Measurements from ENCODE around the gene CD79B. TPM values are rescaled to one million over a fixed set of nuclear protein-coding genes. Genes with fewer than 3 reads are reported as not detected.

The CD79B gene
- 0.16 TPM in 1 of 5 replicates, not detected in the others for total RNA-seq (2022; extraction: Qiagen RNA extraction; ENCODE audit: low read depth)

DNA sequence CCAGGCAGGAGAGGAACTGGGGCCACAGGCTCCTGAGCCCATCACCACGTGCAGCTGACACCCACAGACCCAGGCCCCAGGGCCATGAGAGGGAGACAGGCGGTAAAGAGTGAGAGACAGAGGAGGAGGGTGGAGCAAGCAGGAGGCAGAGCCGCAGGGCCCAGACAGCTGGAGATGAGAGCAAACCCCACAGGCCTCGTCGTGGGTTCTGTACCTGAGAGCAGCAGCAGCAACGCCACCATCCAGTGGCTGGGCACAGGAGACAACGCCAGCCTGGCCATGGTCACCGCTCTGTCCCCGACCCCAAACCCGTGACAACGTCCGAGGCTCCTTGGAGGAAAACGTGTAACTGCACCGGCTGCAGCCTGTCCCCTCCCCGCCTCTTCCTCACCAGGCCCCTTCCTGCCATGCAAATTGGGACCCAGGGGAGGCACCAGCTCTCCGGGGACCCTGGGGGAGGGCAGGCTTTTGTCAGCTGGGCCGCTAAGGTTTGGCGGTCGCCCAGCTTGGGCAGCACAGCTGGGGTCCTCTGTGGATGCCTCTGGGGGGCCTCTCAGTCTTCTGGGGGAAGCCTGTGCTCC, at the start of gene CD79B:
TSS of gene CD79B (minus strand) at position 351 of the 581 bp plus-strand sequence. CDS start at position 281, 70 bp downstream.

DNA sequence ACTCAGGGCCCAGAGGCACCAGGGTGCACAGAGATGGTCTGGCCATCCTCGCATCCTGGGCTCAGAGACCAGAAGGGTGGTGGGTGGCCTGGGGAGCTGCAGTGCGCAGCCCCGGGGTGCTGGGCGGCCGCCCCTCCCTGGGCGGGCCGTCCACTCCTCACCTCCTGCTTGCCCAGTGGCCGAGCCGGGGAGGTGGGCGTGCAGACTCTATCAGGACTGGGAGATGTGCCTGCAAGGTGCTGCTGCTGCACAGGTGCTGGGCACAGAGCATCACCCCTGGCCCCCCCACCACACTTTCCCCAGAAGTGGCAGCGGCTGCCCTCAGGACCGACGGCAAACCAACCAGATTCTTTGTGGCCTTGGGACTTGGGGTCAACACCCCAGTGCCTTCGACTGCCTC, 40.7 kb upstream of the CD79B start, which contains the start of gene SCN4A:
TSS of gene SCN4A (minus strand) at position 123 of the 400 bp plus-strand sequence. CDS start at position 46, 77 bp downstream.

DNA sequence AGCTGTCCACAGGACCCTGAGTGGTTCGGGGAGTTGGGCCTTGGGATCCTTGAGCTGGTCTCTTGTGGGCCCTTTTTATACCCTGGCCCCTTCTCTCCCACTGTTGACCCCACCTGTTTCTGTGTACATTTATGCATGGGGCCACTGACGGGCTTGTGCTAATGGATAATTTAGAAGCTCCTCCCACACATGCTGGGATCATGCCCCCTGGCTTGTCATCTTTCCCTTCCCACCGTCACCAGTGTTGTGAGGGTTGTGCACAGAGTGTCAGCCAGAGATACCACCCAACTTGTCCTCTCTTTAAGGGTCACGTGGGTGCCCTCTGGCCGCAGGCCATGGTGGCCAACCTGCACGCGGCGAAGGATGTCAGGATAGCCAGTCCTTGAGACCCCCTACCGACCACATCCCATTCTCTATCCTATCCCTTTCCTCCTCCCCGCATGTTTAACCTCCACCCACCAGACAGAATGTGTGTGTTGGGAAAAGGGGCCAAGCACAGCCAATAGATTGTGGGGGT, 13.3 kb downstream of the CD79B start, which contains the start of gene GH1:
TSS of gene GH1 (minus strand) at position 51 of the 517 bp plus-strand sequence. CDS start 63 bp downstream, outside the sequence.

DNA sequence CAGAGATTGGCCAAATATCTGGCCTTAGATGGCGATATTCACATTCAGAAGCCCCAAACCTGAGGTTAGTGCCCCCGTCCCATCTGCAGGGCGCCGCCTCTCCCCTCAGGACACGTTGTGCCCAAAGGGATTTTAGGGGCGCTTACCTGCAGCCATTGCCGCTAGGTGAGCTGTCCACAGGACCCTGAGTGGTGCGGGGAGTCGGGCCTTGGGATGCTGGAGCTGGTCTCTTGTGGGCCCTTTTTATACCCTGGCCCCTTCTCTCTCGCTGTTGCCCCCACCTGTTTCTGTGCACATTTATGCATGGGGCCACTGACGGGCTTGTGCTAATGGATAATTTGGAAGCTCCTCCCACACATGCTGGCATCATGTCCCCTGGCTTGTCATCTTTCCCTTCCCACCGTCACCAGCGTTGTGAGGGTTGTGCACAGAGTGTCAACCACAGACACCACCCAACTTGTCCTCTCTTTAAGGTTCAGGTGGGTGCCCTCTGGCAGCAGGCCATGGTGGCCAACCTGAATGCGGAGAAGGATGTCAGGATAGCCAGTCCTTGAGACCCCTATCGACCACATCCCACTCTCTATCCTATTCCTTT, 21.0 kb downstream of the CD79B start, which contains the start of gene CSHL1:
TSS of gene CSHL1 (minus strand) at position 218 of the 595 bp plus-strand sequence. CDS start at position 156, 62 bp downstream.

DNA sequence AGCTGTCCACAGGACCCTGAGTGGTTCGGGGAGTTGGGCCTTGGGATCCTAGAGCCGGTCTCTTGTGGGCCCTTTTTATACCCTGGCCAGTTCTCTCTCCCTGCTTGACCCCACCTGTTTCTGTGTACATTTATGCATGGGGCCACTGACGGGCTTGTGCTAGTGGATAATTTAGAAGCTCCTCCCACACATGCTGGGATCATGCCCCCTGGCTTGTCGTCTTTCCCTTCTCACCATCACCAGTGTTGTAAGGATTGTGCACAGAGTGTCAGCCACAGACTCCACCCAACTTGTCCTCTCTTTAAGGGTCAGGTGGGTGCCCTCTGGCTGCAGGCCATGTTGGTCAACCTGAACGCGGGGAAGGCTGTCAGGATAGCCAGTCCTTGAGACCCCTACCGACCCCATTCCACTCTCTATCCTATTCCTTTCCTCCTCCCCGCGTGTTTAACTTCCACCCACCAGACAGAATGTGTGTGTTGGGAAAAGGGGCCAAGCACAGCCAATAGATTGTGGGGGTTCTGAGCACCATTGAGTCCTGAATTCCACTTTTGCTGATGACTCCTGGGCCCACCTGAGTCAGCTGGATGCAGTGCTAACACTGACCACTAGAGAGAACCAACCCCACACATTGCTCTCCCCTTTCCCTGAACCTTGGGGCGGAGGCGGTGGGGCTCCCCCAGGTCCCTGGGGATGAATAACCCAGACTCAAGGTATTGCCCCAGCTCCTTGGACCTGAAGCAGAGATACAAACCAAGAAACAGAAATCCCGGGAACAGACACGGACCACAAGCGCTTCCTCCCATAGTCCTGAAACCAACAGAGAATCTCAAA, 35.4 kb downstream of the CD79B start, which contains the start of gene CSH1:
TSS of gene CSH1 (minus strand) at position 51 of the 831 bp plus-strand sequence. CDS start 63 bp downstream, outside the sequence.

DNA sequence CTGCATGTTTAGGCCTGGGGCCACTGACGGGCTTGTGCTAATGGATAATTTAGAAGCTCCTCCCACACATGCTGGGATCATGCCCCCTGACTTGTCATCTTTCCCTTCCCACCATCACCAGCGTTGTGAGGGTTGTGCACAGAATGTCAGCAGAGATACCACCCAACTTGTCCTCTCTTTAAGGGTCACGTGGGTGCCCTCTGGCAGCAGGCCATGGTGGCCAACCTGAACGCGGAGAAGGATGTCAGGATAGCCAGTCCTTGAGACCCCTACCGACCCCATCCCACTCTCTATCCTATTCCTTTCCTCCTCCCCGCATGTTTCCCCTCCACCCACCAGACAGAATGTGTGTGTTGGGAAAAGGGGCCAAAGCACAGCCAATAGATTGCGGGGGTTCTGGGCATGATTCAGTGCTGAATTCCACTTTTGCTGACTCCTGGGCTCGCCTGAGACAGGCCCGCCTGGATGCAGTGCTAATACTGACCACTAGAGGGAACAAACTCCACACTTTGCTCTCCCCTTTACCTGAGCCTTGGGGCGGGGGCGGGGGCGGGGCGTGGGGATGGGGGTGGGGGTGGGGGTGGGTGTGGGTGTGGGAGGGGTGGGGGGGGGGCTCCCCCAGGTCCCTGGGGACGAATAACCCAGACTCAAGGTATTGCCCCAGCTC, 50.1 kb downstream of the CD79B start, which contains the start of gene GH2:
TSS of gene GH2 (minus strand) at position 10 of the 667 bp plus-strand sequence. CDS start 143 bp downstream, outside the sequence.

Other genes with a start within 250 kb of the CD79B start
- gene LIMD2, start 232.2 kb downstream of the CD79B start, total RNA-seq (2022; extraction: Qiagen RNA extraction; ENCODE audit: low read depth) = 7.7 to 14.3 TPM (median 12.3 TPM) in 5 replicates
- gene STRADA, start 190.5 kb downstream of the CD79B start, total RNA-seq (2022; extraction: Qiagen RNA extraction; ENCODE audit: low read depth) = 24.8 to 27.6 TPM (median 26.0 TPM) in 5 replicates
- 98.7 to 147 TPM (median 101 TPM) in 5 replicates for gene CCDC47, start 158.7 kb downstream of the CD79B start, total RNA-seq (2022; extraction: Qiagen RNA extraction; ENCODE audit: low read depth)
- gene DDX42, start 158.2 kb downstream of the CD79B start, total RNA-seq (2022; extraction: Qiagen RNA extraction; ENCODE audit: low read depth) = 86.9 to 109 TPM (median 96.3 TPM) in 5 replicates
- gene PSMC5, start 104.9 kb downstream of the CD79B start, total RNA-seq (2022; extraction: Qiagen RNA extraction; ENCODE audit: low read depth) = 211 to 259 TPM (median 225 TPM) in 5 replicates
- gene FTSJ3, start 104.7 kb downstream of the CD79B start, total RNA-seq (2022; extraction: Qiagen RNA extraction; ENCODE audit: low read depth) = 55.5 to 66.9 TPM (median 59.4 TPM) in 5 replicates
- gene SMARCD2, start 89.6 kb downstream of the CD79B start, total RNA-seq (2022; extraction: Qiagen RNA extraction; ENCODE audit: low read depth) = 54.3 to 62.8 TPM (median 61.0 TPM) in 5 replicates
- gene CSH2, start 58.7 kb downstream of the CD79B start, total RNA-seq (2022; extraction: Qiagen RNA extraction; ENCODE audit: low read depth) = not detected in 5 replicates
- gene GH2, start 50.4 kb downstream of the CD79B start, total RNA-seq (2022; extraction: Qiagen RNA extraction; ENCODE audit: low read depth) = not detected in 5 replicates
- not detected in 5 replicates for gene CSH1, start 35.8 kb downstream of the CD79B start, total RNA-seq (2022; extraction: Qiagen RNA extraction; ENCODE audit: low read depth)
- gene CSHL1, start 21.1 kb downstream of the CD79B start, total RNA-seq (2022; extraction: Qiagen RNA extraction; ENCODE audit: low read depth) = not detected in 5 replicates
- not detected in 5 replicates for gene GH1, start 13.5 kb downstream of the CD79B start, total RNA-seq (2022; extraction: Qiagen RNA extraction; ENCODE audit: low read depth)
- gene SCN4A, start 40.6 kb upstream of the CD79B start, total RNA-seq (2022; extraction: Qiagen RNA extraction; ENCODE audit: low read depth) = 0.03 to 0.18 TPM (median 0.10 TPM) in 4 of 5 replicates, not detected in the other
- 0.57 to 1.00 TPM (median 0.79 TPM) in 5 replicates for gene PRR29, start 66.0 kb upstream of the CD79B start, total RNA-seq (2022; extraction: Qiagen RNA extraction; ENCODE audit: low read depth)
- gene ICAM2, start 88.3 kb upstream of the CD79B start, total RNA-seq (2022; extraction: Qiagen RNA extraction; ENCODE audit: low read depth) = 0.08 TPM in 1 of 5 replicates, not detected in the others
- 3.2 to 4.9 TPM (median 3.6 TPM) in 5 replicates for gene ERN1, start 197.8 kb upstream of the CD79B start, total RNA-seq (2022; extraction: Qiagen RNA extraction; ENCODE audit: low read depth)